GM21528 (cell line): Measurements from ENCODE around the gene COX6B2.

ENCODE experiments used
- ATAC-seq: cut with Tn5 transposase; IDR thresholded peaks from one replicate; pipeline ENCODE4 v1.9.1; 2021; ENCODE audit warnings: mild to moderate bottlenecking, moderate library complexity; ENCODE audit not compliant: unreplicated experiment, low FRiP score

Gene COX6B2

GRCh38 chr19:55315956-55316525 lies 38.5 kb downstream of the COX6B2 start:
- ATAC-seq, result no peak

- ATAC-seq, result no peak
Measured at GRCh38 chr19:55314396-55314795, 40.1 kb downstream of the COX6B2 start.

GRCh38 chr19:55312621-55313512 lies 41.7 kb downstream of the COX6B2 start:
- ATAC-seq, result no peak

GRCh38 chr19:55311797-55312196 lies 42.7 kb downstream of the COX6B2 start:
- ATAC-seq, result no peak

GRCh38 chr19:55311397-55311796 lies 43.1 kb downstream of the COX6B2 start:
- no peak for ATAC-seq

GRCh38 chr19:55310498-55310897 lies 44.0 kb downstream of the COX6B2 start:
- ATAC-seq, result no peak

GRCh38 chr19:55309448-55309847 lies 45.1 kb downstream of the COX6B2 start:
- no peak for ATAC-seq

GRCh38 chr19:55308281-55308680 lies 46.2 kb downstream of the COX6B2 start:
- no peak for ATAC-seq

GRCh38 chr19:55306712-55307111 lies 47.8 kb downstream of the COX6B2 start:
- ATAC-seq, result no peak

GRCh38 chr19:55305983-55306562 lies 48.4 kb downstream of the COX6B2 start:
- no peak for ATAC-seq

GRCh38 chr19:55305491-55305890 lies 49.0 kb downstream of the COX6B2 start:
- ATAC-seq, result no peak

GRCh38 chr19:55304980-55305379 lies 49.5 kb downstream of the COX6B2 start:
- no peak for ATAC-seq

- no peak for ATAC-seq
Measured at GRCh38 chr19:55304279-55304978, 50.1 kb downstream of the COX6B2 start.

- ATAC-seq, result no peak
Measured at GRCh38 chr19:55303477-55303876, 51.0 kb downstream of the COX6B2 start.

GRCh38 chr19:55302318-55302703 lies 52.2 kb downstream of the COX6B2 start:
- no peak for ATAC-seq

GRCh38 chr19:55301459-55302317 lies 52.8 kb downstream of the COX6B2 start:
- no peak for ATAC-seq

- ATAC-seq, result no peak
Measured at GRCh38 chr19:55300886-55301458, 53.5 kb downstream of the COX6B2 start.

GRCh38 chr19:55299991-55300390 lies 54.5 kb downstream of the COX6B2 start:
- no peak for ATAC-seq
